HG02973 (cell line): ENCODE measurements around the gene ADARB1.

Experiments
- ATAC-seq: cut with Tn5 transposase; IDR thresholded peaks from one replicate; pipeline ENCODE4 v1.9.1; 2021; ENCODE audit warnings: moderate library complexity; ENCODE audit not compliant: unreplicated experiment

ADARB1 gene

DNA sequence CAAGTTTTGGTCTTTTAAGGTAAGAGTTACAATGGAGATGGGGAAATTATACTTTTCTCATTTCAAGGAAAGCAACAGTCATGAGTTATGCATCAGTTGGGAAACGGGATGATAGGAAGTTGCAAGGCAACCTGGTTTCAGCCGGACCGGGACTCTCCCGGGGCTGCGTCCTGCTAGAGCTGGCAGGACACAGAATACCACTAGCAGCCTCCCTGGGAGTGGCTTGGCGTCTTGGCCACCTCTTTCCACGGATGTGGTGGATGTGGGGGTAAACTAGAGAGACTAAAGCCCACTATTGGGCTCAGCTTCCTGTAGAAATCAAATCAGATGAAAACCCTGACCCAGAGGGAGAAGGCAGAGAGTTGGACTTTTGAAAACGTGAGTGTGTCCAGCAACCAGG is 71.9 kb downstream of the ADARB1 start:
- ATAC-seq: no peak

DNA sequence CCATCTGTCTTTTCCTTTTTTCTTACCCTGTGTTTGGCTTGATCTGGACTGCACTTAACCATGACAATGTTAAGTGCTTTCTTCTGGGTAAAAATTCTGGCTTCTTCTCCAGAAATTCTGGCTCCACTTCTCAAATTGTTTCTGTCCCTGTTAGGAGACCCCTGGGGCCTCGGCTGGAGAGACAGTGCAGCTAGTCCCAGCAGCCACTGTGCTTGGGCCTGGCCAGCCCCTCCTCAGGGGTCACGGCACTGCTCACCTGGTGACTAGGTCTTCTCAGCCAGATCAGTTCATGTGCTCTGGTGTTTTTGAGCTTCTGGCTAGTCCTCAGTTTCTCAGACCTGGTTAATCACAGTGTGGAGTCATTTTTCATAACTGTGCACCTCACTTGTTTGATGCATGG is 72.4 kb downstream of the ADARB1 start:
- ATAC-seq: no peak

DNA sequence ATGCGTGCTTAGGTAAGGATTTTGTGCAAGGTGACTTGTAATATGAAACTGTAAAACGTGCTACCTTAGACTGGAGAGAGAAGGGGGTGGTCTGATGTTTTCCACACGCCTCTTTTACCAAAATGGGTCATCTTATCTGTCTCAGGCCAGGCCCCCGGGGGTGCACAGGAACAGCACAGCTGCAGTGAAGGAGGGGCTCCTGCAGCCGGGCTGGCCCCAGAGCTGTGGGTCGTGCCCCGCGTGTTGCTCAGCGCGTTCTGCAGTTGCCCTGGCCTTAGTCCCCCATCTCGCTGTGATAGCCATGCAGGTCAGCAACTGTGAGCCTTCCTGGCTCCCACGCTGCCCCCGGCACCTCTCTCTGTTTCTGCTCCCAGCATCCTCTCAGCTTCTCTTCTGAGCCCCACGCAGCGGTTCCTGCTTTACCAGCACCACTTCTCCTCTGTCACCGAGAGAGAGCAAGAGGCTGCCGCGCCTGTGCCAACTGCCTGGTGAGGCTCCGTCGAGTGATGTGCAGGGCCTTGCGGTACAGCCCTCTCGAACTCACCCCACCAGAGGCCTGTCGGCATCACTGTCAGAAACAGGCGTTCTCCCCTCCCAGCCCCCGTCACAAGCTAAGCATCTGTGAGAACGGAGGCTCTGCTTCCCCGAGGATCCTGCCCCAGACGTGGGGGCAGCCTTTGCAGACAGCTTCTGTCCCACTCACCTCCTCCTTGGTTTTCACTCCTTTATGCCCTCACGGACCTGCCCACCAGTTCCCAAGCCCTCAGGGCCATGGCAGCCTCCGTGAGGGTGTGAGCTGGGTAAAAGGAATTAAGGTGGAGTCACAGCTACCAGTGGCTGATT is 73.3 kb downstream of the ADARB1 start:
- ATAC-seq: no peak

DNA sequence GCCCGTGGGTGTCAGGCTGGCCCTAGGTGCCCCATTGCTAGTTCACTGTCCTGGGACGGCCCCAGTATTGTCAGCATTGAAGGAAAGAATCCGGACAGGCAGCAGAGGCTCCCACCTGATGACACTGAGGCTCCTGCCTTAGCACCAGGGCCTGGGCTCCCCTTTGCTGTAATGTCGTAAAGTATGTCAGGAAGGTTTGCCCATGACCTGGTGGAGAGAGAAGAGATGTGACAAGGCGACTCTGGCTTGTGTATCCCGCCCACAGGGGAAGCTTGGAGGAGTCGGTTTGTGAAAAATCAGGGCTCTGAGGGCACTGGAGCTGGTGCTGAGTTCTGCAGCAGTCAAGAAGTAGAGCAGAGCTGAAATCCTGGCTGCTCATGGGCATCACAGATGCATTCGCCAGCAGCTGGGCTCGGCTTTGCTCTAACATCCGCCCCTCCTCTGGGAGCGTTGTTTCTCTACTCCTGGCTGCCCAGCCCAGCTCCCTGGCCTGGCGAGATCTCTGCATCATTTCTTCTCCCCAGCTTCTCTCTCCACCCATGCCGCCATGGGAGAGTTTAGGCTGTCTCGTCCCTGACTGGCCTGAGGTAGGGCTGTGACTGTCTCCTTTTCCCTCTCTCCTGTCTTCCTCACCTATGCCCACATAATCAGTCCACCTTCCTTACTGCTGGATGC is 74.1 kb downstream of the ADARB1 start:
- ATAC-seq: no peak

DNA sequence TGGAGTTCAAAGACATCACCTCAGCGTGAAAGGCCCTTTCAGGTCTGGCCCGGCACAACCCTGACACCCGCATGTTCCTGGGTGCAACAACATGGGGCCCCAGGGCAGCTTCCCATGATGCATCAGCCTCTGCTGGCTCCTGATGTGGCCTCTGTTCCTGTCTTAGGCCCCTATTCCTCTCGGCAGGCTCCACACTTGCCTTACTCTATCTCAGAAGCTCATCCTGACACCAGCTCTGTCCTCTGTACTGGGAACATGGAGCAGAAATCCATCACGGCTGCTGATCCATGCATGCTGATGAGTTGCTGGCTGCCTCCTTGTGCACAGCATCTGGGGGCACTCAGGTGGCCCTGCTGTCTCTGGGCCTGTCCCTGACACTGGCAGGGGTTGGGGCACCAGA is 74.6 kb downstream of the ADARB1 start:
- no peak for ATAC-seq

DNA sequence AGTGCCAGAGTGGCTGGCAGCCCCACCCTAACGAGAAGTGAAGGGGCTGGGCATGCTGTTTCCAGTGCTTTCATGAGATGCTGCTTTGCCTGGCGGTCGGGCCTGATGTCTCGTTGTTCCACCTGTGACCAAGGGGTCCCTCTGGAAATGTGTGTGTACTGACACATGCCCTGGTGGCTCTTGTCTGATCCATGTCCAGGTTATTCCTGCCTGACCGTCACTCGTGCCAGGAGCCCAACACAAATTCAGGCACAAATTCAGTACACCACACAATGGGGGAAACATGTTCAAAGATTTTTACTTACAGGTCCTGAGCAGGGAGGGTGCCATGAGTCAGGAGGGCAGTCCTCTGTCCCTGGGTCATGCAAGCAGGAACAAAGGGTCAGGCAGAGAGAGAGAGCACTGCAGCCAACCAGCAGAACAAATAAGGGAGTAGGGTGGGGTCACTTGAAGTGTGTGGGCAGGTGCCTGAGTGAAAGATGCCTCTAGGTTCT is 76.3 kb downstream of the ADARB1 start:
- ATAC-seq: no peak

DNA sequence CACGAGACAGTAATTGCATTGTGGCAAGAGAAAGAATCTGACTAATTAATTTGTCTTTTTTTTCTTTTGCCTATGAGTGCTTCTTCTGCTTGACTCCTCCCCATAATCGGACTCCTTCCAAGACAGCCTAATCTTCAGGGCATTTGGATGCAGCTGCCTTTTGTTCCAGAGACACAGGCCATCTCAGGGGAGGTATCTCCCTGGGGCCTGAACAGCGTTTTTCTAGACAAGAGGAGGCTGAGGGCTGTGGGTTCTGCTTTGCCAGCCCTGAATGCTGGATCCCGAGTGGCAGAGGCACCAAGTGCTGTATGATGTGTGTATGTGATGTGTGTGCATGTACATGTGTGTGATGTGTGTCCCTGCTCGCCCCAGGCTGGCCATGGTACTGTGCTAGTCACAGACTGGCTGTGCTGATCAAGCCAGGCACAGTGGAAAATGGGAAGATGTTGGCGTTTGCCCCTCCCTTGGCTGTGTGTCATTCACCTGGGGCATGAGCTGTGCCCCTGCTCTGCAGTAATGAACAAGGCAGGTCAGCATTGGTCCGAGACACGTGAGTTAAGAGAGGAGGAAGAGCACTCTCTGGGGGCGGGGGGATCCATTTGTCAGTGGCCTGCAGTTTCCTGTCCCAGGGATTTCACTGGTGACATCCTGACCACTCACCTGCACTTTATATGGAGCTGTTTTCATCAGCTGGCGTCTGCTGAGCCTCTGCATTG is 77.2 kb downstream of the ADARB1 start:
- ATAC-seq: no peak

DNA sequence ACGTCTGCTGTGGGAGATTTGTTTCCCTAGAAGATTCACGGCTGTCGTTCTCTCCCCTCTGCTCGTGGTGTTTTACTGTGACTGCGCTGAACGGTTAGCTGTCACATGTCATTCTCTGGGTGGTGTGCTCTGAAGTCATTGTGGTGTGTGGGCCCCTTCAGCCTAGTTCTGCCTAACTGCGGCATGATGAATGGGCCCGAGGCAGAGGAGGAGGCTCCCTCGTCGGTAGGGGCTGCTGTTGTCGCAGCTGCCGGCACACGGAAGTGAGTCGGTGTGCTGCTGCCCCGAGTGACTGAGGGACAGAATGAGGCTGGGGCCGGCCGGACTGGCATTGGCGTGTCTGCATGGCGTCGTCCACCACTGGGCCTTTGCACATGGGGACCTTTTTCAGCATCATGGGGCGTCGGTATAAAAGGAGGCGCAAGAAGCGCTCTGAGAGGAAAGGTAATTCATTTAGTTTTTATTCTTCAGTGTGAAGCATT is 77.9 kb downstream of the ADARB1 start:
- no peak for ATAC-seq

DNA sequence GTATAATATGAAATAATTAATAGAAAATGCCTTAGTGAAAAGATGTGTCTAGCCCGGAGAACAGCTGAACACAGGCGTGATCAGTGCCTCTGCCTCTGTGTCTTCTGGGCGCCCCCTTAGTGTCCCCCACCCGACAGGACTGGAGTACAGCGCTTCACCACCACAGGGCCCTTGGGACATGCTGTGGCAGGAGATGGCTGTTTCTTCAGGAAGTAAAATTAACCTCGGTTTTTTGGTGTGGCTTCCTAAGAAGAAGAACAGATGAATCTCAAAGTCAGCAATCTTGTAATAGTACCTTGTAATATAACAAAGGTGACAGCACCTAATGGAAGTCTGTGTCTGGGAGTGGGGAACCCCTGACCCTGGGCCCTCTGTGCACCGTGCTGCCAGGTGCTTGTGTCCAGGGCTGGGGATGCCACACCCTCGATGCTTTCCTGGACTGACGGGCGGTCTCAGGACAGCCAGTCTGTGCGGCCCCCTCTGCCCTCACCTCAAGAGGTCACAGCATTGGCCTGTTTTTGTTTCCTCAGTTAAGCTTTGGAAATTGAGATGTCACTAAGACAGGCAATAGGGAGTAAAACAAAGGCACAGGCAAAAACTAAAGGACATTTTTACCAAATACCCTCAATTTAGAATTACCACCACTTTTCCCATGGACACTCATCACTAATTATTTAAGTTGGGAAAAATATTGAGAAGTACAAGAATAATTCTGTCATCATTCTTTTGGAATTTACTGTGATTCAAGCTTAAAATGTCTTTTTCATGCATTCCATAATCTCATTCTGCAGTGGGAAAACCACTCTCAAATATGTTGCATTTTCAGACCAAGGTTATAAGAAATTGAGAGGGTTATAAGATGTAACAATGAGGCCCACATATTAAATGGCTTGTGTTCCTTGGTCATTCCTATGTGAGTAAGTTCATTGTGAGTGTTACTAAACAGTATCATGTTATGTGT is 79.3 kb downstream of the ADARB1 start:
- no peak for ATAC-seq

DNA sequence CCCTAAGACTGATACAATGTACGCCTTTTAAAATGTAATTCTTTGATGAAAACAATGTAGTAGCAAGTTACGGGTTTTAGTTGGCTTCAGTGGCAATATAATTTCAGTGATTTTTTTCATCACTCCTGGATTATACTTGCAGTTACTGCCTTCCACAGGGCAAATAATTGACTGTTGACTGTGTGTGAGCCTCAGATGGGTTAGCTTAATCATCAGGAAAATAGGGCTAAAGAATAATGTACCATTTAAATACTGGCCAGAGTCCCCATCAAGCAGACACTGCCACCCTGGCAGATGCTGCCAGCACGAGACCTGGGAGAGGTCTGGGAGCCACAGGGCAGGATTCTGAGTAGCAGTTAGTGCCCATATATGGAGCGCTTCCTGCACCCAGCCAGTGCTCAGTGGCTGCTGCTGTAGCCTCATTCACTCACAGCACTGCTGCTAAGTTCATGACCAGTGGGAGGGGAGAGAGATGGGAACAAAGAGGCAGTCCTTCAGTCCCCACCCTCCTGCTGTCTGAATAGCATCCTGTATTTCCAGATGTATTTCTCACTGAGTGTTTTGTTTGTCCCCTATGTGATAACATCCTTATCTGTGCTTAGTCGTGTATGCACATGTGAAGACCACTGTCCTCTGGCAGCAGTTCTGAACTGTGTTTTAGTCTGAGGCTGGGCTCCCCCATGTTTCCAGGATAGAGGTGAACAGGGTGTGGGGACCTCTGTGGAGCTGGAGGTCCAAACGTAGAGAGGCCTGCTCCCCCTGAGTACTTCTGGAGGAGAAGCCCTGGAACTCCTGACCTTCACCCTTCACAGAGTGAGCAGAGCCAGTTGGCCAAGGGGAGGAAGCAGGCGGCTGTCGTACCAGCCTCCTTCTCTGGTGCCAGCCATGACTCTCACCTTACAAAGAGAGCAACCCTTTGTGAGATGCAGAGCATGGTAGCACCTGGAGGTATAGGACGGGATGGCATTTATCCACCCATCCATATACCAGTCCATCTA is 80.4 kb downstream of the ADARB1 start:
- ATAC-seq: no peak

DNA sequence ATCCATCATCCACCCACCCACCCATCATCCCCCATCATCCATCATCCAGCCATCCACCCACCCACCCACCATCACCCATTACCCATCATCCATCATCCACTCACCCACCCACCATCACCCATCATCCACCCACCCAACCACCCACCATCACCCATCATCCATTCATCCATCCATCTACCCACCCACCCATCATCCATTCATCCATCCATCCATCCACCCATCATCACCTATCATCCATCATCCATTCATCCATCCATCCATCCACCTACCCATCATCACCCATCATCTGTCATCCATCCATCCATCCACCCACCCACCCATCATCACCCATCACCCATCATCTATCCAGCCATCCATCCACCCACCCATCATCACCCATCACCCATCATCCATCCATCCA is 81.5 kb downstream of the ADARB1 start:
- no peak for ATAC-seq

DNA sequence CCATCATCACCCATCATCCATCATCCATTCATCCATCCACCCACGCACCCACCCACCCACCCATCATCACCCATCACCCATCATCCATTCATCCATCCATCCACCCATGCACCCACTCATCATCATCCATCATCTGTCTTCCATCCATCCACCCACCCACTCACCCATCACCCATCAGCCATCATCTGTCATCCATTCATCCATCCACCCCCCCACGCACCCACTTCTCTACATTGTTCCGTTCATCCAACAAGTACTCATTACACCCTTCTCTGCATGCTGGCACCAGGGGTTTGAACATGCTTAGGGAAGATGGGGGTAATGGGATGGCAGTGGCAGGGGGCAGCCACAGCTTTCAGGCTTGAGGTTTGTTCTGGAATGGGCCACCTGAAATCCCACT is 82.1 kb downstream of the ADARB1 start:
- no peak for ATAC-seq

DNA sequence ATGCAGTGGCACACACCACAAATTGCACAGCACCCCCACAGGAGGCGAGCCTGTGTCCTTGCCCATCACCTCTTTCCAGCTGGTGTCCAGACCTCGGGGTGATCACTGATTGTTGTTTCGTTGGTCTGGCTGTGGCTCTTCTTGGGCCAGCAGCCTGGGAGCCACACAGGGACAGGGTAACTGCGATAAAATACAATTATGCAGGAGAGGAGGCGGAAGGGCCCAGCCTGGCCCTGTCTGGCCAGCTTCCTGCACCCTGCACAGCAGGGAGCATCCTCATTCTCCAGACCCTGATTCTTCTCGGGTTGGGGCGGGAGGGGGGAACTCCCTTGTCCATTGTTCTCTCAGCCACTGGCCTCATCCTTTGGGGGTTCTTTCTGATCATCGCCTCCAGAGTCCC is 83.6 kb downstream of the ADARB1 start:
- ATAC-seq: no peak

DNA sequence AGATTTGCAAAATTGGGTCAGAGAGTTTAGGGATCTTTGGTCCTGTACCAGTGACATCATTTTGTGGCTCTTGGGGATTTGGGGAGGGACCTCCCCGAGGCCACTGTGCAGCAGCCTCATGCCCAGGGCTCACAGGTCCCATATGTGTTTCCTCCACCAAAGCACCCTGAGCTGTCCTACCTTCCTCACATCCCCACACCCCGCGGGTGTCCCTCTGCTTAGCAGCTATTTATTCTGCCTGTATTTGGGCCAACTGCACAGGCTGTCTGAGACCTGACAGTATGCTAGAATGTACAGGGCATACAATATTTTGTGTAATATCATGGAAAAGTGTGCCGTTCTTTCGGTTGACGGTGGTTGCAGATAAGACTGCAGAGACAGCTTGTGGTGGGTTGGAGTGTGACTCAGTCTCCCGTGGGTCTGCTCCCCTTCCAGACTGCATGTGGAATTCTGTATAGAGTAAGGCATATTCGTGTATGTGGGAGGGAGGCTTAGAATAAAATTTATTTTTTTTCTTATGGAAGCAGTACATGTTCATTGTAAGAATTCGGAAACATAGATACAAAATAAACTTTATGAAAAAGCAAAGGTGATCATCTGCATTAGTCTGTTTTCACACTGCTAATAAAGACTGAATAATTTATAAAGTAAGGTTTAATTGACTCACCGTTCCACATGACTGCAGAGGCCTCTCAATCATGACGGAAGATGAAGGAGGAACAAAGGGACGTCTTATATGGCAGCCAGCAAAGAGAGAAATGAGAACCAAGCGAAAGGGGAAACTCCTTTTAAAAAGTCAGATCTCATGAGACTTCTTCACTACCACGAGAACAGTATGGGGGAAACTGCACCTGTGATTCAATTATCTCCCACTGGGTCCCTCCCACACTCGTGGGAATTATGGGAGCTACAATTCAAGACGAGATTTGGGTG is 84.4 kb downstream of the ADARB1 start:
- ATAC-seq: no peak

DNA sequence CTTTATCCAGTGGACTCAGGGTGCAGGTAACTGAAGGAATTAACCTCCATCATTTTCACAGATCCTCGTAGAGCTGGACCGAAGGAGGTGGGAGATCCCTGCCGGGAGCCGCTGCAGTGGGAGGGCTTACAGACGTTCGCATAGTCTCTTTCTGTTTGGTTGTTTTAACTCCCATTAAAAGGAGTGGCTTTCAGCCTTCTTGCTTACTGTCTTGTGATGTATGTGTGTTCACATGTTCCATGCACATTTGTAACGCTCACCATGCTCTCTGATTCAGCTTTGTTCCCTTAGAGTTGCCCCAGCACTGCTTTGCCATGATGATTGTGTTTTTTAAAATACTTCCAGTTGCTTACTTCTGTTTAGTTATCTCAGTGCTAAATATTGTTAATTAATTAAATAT is 85.8 kb downstream of the ADARB1 start:
- ATAC-seq: no peak

DNA sequence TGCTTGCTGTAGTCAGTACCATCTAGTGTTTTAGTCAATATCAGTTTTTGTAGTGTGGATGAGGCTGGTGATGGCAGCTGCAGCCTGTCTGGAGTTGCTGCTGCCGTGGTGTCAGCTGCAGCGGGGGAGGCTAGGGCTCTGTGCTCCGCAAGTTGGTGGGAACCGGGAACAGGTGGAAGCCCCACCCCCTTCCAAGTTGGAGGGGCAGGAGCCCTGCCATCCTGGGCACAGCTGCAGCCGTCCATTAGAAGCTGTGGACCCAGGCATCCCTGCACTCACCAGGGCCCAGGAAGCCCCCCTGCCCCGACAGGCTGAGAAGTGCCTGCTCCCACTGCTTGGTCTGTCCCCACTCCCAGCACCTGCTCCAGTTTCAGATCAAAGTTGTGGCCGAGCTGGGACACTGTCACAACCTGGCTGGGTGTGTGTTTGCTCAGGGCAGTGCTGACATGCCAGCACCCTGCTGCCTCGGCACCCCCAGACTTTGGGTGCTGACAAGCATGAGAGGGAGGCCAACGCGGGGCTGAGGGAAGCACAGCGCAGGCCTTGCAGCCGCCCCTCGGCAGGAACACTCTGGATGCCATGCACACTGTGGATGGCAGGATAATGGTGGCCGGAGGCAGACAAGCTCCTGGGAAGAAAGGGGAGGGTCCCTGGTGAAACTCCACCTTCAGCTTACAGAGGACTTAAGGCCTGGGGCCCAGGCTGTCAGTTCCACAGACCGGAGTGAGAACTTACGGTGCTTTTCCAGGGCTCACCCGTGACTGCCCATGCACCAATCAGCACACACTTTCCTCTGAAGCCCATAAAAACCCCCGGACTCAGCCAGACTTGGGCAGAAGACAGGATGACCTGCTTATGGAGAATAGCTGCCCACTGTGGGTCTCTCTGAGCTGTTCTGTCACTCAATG is 86.9 kb downstream of the ADARB1 start:
- ATAC-seq: no peak

DNA sequence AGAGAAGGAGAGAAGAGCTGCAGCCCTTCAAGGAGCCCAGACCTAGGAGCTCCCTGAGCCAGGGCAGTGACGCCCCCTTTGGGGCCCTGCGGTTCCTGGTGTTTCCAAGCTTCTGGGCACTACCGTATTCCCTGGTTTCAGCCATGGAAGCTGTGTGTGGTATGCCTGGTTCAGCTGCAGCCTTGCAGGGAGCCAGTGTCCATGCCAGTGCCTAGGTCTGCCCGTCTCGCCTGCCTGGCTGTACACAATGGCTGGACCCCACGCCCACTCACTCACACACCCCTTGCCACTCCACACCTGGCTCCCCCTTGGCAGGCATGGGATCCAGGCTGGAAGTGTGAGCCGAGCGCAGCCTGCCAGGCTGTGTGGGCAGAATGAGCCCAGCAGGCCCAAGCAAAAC is 87.7 kb downstream of the ADARB1 start:
- no peak for ATAC-seq
